Activated CD4-positive, CD25-positive, alpha-beta regulatory T cell treated with anti-CD3 and anti-CD28 coated beads, Interleukin-2, amount 50 U/mL, for 24 hours (primary cell): Measurements from ENCODE around the gene SPATA31A7.
"Not testable (repeated sequence)": the region's sequence is repeated elsewhere in the genome, so short reads cannot be mapped to it uniquely, and the experiment has no call there.

Source experiments
- ATAC-seq, 2 donors: fragments of 150-1000 bp; cut with Tn5 transposase; one replicate each; pipeline ENCODE4 v1.10.0; 2021; ENCODE audit warnings: mild to moderate bottlenecking in 1 of 2, moderate library complexity in 1 of 2

The SPATA31A7 gene

GRCh38 chr9:61189736-61190135 lies at the start of gene SPATA31A7:
TSS of gene SPATA31A7 (plus strand) at chr9:61190036. CDS start at chr9:61190065, 29 bp downstream.
- not testable (repeated sequence) for ATAC-seq

GRCh38 chr9:61226438-61226837 lies 36.6 kb downstream of the SPATA31A7 start:
- not testable (repeated sequence) for ATAC-seq
